Measurements from ENCODE around the gene CCL3.
A peak's percentile ranks its signal among the peaks of the same experiment; 100 is the strongest.
"Not testable (repeated sequence)": the region's sequence is repeated elsewhere in the genome, so short reads cannot be mapped to it uniquely, and the experiment has no call there.

Gene CCL3

DNA sequence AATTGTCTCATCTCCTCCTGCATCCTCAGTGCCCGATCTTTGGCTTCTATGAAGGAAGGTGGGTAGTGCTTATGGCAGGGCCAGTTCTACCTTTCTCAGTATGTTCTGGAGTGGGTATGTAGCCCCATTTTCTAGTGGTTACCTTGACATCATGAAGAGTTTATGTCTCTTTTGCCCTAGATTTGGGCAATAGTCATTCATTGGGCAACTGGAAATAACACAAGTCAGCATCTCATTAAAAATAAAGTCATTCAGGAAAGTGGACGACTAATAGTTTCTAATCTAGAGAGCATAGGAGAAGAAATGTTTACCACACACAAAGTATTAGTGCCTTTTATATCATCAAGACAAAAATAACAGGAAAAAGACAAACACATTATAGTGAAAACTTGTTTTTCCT lies 6.3 kb downstream of the CCL3 start:
- DNase-seq = not testable (repeated sequence)

DNA sequence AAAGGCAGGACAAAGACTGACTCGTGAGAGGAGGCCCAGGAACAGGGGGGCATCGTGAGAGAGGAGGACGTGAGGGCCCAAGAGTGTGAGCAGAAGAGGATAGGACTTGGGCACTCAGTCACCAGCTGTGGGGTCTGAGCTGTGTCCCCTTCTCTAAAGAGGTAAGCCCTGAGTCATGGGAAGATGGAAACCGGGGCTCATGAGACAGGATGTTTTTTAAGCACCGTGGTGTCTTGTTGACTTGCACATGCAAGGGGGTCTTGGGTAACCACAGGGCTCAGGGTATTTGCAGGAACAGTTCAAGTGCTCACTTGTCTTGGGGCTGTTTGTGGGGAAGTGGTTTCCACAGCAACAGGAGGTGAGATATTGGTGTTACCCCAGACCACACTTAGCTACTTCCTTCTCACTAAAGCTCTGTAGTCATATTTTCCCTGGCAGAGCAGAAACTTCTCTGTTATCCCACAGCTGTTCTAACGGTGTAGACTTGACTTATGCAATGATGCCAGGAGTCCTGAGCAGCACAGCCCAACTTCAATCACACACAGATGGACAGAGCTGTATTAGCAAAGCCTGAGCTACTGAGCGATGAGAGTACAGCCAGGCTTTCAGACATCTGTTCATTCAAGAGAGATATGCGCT lies 7.3 kb downstream of the CCL3 start:
- DNase-seq = peak; percentile 85

DNA sequence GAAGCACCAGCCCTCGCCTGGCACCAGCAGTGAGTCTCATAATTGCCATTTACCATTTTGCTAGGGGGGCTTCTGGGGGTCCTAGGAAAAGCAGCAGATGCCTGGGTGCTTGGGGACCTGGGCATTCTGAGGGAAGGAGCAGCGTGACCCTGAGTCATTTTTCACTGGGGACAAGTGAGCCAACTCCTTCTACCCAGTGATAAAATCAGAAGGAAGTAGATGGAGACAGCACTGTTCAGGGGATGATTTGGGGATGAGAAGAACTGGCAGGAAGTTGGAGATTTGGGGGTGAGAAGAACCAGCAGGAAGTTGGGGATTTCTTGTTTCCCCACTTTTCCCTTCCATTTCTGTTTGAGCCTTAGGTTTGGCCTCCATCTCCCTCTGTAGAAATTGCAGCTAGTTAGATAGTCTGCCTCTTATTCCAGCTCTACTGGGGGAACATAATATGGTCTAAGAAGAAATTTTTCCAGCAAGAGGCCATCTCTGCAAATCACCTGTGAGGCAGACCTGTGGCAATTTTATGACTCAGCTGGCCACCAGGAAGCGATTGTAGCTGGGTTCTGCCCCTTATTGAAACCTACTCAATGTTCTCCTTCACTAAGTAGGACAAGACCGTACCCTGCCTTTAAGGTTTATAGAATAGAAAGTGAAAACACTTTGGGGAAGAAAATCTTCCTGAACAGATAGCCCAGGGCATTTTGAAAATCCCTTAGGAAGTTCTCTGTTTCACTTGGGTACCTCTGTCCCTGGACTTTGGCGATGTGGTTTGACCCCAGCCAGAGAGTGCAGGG lies 8.1 kb downstream of the CCL3 start:
- DNase-seq = peak; percentile 35

DNA sequence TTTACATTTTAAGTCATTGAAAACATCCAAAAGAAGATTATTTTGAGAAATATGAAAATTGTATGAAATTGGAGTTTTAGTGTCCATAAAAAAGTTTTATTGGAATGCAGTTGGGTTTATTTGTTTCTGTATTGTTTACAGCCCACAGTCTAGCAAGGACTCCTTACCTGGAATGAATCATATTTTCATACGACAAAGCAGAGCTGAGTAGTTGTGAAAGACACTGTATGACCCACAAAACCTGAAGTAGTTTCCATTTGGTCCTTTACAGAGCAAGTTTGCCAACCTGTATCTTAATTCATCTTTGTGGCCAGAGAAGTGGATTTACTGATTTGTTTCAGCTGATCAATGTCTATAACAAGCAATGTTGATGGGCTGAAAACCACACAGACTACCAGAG lies 15.6 kb downstream of the CCL3 start:
- DNase-seq = no peak

DNA sequence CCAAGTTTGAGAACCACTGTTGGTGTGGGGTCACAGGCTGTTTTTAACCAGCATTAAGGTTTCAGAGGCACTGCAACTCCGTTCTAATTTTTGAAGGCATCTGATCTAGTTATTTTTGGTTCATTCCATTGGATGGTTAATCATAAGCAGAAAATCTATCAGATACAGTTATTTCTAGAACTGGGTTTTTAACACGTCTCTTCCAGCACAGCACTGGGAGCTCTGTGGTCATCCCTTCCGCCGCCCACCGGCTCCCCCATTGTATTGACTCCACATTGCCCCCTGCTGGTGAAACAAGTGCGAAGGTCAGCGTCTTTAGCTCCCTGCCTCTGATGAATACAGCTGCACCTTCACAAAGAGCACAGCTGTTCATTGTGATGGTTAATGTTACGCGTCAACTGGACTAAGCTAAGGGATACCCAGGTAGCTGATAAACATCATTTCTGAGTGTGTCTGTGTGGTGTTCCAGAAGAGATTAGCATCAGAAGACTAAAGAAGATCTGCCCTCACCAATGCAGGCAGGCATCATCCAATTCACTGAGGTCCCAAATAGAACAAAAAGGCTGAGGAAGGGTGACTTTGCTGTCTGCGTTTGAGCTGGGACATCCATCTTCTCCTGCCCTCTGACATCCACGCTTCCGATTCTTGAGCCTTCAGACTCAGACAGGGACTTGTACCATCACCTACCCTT lies 17.4 kb downstream of the CCL3 start:
- peak; percentile 76 for DNase-seq

DNA sequence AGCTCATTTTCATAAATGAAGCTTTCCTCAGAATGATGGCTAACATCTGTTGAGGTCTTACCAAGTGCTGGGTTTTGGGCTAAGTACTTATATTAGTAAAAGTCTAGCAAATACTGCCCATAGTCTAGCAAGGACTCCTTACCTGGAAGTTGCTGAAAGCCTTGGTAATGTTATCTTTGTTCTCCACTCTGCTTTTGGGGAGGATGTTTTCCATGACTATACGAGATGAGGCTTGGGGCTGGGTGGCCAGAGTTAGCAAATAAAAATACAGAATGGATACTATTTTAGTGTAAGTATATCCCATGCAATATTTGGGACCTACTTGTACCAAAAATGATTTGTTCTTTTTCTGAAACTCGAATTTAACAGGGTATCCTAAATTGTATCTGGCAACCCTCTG lies 18.2 kb downstream of the CCL3 start:
- DNase-seq = no peak

DNA sequence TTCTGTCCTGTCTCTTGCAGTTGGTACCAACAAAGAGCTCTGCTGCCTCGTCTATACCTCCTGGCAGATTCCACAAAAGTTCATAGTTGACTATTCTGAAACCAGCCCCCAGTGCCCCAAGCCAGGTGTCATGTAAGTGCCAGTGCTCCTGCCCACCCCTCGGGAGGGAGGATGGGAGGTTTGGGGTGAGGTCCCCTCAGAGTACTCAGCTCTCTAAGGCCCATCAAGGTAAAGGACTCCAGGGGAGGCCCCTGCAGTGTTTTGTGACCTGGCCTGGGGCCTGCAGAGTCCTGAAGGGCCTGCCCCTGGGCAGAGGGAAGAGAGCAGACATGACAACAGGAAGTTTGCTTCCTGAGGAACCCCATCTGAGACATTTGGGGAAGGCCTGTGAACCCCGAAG lies 19.5 kb downstream of the CCL3 start:
- DNase-seq = no peak

DNA sequence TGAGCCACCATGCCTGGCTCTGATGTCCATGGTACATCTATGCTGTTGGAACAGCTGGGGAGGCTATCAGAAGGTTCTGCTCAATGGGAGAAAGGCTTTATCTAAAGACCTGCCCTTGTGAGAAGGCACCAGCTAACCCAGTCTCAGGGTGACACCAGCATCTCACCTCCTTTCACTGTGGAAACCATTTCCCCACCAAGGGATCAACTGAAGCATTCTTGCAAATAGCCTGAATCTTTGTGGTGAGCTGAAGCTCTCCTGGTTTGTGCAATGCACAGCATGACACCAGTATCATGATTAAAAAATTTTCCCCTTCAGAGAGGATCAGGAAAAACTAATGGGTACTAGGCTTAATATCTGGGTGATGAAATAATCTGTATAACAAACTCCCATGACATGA lies 20.8 kb downstream of the CCL3 start:
- no peak for DNase-seq

DNA sequence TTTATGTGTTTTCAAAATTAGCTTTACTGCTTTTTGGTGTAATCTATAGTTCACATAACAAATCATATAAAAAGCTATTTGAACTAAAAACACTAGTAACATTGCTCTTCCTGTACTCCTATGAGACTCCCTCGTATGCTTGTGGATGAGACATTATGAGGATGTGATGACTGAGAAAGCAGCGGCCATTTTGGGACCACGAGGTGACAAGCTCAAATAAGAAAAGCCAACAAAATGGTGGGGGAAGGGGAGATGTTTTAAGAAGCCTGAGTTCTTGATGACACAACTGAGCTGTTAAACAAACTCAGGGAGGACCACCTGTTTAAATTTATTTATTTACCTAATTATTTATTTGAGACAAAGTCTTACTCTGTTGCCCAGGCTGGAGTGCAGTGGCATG lies 21.4 kb downstream of the CCL3 start:
- DNase-seq = no peak

DNA sequence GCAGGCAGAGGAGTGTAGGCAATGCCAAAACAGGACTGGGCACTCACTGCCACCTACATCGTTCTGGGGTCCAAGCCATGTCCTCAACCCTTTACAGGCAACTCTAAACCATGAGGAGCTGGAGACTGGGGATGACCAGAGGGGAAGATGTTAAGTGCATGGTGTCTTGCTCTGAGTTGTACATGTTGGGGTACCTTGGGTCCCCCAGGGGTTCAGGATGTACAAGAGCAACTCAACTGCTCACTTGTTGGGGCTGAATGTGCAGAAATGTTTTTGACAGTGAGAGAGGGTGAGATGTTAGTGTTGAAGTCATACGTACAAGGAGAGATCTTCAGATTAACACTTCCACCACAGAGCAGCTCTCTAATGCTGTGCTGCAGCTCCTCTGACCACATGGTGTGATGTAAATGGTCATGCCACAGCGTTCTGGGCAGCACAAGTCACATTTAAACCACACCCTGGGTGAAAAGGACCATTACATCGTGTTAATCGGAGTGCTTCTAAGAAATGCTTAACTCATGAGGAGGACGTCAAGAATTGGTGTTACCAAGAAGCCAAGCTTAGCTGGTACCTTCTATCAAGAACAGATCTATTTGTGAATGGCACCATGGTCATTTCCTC lies 23.5 kb downstream of the CCL3 start:
- DNase-seq = peak; percentile 69

DNA sequence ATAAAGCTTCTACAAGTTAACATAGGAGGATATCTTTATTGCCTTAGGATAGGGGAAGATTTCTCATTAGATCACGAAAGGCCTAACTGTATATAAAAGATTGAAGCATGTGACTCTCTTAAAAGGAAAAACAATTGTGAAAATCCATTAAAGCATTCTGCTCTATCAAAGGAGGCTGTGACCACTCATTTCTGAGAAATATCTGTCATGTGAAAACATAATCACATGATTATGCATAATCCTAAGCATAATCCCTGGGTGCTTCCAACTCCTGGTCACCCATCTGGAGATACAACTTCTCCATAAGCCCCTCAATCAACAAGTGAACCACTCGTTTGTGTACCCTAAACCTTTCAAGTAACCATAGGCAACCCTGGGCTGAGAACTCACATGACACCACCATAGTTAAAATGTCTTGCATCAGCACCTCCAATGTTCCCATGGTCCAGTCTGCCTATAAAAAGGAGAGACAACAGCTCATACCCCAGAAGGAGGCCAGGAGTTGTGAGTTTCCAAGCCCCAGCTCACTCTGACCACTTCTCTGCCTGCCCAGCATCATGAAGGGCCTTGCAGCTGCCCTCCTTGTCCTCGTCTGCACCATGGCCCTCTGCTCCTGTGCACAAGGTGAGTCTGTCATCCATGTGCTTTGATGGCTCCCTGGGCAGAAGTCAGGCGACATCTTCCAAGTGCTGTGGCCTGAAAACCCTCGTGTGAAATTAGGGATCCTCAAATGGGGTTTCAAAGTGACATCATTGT lies 26.0 kb downstream of the CCL3 start, which contains the start of gene CCL18:
Gene CCL18, plus strand, starts transcription at position 487 of the 756 bp plus-strand sequence. Its CDS starts 71 bp downstream, at position 558.
- no peak for DNase-seq

DNA sequence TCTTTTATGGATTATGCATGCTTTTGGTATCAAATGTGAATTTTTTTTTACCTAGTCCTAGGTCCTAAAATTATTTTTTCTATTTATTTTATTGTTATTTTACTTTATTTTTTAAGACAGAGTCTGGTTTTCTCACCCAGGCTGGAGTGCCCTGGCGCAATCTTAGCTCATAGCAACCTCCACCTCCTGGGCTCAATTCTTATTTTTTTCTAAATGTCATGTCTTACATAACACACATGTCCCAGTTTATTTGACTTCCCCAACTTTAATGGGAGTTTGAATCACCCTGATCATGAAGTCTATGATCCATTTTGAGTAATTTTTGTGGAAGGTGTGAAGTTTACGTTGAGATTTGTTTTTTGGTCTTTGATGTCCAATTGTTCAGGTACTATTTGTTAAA lies 29.1 kb downstream of the CCL3 start:
- no peak for DNase-seq

DNA sequence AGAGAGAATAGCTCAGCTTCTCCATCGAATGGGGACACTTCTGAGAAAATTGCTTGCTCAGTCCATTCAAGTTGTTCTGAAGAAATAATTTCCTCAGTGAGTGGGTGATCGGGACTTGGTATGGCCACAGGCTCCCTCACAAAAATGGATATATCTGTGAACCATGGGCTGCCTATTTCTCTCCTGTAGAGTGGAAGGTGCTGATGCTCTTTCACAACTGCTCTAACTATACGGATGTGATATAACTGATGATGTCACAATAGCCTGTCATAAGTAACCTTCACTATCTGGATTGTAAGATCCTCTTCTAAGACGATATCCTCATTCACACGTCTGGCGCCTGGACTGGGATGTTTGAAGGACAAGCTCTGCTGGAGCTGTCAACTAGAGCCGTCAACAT lies 30.5 kb downstream of the CCL3 start:
- DNase-seq = no peak

DNA sequence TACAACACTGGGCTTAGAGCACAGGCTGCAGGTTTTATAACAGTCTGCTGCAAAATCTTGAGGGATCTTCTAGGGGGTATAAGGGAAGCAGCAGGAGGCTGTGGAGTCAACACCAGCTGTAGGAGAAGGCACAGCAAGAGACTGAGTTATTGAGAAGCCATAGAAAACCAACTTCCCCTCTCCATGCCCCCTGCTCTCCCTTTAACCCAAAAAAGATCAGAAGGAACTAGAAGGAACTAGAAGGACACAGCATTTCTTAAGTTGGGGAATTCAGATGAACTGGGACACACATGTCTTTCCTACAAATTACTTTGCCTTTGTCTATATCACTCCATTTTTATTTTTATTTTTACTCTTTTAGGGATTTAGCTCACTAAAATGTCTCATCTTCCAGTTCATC lies 32.0 kb downstream of the CCL3 start:
- DNase-seq = no peak

DNA sequence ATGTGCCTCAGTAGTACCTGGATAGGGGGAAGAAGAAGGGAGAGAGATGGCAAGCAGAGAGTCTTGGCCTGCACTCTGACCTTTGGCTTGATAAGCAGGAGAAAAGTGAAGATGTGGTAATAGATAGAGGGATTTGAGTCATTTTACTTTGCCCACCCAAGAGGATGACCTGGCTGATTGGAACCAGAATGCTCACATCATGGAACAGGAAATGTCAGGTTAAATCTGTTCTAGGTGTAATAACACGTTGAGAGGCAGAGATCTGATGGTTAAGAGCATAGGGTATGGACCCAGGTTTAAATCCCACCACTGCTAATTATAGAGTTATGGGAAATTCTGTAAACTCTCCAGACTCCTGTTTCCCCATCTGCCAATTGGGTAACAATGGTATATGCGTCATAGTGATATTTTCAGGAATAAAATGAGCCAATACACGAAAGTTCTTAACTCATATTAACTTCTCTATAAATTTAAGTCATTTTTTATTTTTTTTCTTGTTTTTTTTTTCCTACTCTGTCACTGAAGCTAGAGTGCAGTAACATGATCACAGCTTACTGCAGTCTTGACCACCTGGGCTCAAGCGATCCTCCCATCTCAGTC lies 33.9 kb downstream of the CCL3 start:
- DNase-seq = no peak

DNA sequence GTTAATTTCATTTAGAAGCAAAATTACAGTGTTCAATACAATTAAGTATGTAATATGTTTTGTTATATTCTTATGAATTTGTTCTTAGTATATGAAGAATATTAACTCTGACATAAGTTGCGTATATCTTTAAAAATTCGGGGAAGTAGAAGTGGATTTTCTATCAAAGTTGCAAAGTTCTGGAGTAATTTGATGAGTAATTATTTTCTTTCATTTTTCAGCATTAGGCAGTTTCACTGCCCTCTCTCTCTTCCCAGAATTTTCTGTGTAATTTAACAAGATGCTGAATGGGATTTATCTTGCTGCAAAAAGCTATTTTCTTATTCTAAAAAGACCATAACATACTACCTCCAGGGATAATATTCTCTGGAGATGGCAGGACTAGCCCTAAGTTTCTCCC lies 34.8 kb downstream of the CCL3 start:
- DNase-seq = no peak

DNA sequence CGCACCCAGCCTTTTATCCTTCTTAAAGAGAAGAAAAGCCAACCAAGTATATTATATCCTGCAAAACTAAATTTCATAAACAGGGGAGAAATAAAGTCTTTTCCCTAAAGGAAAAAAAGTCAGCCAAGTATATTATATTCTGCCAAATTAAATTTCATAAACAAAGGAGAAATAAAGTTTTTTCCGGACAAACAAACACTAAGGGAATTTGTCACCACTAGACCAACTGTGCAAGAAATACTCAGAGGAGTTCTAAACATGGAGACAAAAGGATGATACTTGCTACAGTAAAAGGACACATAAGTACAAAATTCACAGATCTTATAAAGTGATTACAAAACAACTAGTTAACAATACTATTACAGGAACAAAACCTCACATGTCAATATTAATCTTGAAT lies 40.3 kb downstream of the CCL3 start:
- no peak for DNase-seq

DNA sequence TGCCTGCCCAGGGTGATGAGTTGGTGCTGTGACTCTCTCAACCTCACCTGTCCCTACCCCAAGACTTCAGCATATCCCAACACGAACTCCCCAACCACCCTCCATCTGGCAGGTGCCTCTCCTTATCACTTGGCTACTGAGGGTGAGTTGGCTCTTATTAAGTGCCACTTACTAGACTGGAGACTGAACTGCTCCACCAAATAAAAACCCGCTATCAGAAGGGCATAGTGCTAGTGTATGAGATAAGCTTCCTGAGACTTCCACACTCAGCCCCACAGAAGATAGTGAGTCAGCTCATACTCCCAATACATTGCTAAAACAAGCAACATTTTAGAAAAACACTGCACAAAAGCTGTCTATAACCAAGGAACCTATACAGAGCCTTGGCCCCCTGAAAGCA lies 41.9 kb downstream of the CCL3 start:
- no peak for DNase-seq

All from CD4-positive, alpha-beta T cell treated with Interleukin-17A for 1 hour (primary cell).